PFSK-1 (cell line): ENCODE data around the gene APP.

Source experiments
- FOXP2 ChIP-seq: optimal IDR thresholded peaks from 2 replicates; pipeline ENCODE3; 2011; ENCODE audit warnings: borderline replicate concordance, control low read depth, inconsistent platforms; ENCODE audit not compliant: insufficient read depth; ENCODE audit errors: extremely low read length, extremely low read depth
- POLR2AphosphoS5 ChIP-seq: IDR thresholded peaks from 2 replicates; pipeline ENCODE4 v1.6.1; 2012; ENCODE audit warnings: low read depth, mild to moderate bottlenecking, control low read depth, low read length, moderate library complexity
- SIN3A ChIP-seq: IDR thresholded peaks from 2 replicates; pipeline ENCODE4 v1.6.1; 2012; ENCODE audit warnings: mild to moderate bottlenecking, low read length, moderate library complexity, borderline replicate concordance; ENCODE audit not compliant: insufficient read depth
- TAF1 ChIP-seq: IDR thresholded peaks from 2 replicates; pipeline ENCODE4 v1.6.1; 2012; ENCODE audit warnings: low read length, control low read depth, borderline replicate concordance; ENCODE audit not compliant: insufficient read depth
- TF ChIP-seq, protein P1 (sequence below), 2 experiments: IDR thresholded peaks; 2 replicates each; pipeline versions ENCODE4 v1.6.1 to v1.8.0; 2011 to 2012; ENCODE audit warnings: low read depth in 2 of 2, low read length in 2 of 2, control low read depth in 1 of 2, inconsistent platforms in 1 of 2, mild to moderate bottlenecking in 1 of 2, moderate library complexity in 1 of 2; ENCODE audit not compliant: insufficient read depth in 1 of 2

Gene APP

DNA sequence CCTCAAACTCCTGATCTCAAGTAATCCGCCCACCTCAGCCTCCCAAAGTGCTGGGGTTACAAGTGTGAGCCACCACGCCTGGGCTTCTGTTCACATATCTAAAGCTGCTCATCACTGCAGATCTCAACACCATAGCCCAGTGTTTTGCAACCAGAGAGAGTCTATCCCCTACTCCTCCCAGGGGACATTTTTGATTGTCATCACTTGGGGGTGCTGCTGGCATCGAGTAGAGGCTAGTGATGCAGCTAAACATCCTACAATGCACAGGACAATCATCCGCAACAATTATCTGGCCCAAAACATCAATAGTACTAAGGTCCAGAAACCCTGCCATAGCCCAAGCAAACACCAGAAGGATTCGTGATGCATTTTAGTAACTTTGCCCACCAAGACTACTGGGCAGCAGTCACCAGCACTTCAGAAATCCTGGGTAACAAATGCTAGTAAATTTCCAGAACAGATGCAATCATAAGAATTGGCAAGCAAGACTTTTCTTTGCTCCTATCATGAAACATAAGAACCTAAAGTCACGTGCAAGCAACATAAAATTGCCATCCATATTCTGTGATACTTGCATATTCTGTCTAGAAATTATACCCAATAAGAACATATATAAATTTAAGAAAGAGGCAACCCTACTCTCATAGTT, 159.2 kb downstream of the APP start:
- no peak for TF ChIP-seq FOXP2
- TF ChIP-seq, protein P1, sequence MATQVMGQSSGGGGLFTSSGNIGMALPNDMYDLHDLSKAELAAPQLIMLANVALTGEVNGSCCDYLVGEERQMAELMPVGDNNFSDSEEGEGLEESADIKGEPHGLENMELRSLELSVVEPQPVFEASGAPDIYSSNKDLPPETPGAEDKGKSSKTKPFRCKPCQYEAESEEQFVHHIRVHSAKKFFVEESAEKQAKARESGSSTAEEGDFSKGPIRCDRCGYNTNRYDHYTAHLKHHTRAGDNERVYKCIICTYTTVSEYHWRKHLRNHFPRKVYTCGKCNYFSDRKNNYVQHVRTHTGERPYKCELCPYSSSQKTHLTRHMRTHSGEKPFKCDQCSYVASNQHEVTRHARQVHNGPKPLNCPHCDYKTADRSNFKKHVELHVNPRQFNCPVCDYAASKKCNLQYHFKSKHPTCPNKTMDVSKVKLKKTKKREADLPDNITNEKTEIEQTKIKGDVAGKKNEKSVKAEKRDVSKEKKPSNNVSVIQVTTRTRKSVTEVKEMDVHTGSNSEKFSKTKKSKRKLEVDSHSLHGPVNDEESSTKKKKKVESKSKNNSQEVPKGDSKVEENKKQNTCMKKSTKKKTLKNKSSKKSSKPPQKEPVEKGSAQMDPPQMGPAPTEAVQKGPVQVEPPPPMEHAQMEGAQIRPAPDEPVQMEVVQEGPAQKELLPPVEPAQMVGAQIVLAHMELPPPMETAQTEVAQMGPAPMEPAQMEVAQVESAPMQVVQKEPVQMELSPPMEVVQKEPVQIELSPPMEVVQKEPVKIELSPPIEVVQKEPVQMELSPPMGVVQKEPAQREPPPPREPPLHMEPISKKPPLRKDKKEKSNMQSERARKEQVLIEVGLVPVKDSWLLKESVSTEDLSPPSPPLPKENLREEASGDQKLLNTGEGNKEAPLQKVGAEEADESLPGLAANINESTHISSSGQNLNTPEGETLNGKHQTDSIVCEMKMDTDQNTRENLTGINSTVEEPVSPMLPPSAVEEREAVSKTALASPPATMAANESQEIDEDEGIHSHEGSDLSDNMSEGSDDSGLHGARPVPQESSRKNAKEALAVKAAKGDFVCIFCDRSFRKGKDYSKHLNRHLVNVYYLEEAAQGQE (IDR thresholded peaks at IDR 0.05; ENCODE audit: insufficient read depth in 1 of 2, low read depth in 2 of 2, low read length in 2 of 2), result no peak
- no peak for TF ChIP-seq POLR2AphosphoS5
- no peak for TF ChIP-seq TAF1

DNA sequence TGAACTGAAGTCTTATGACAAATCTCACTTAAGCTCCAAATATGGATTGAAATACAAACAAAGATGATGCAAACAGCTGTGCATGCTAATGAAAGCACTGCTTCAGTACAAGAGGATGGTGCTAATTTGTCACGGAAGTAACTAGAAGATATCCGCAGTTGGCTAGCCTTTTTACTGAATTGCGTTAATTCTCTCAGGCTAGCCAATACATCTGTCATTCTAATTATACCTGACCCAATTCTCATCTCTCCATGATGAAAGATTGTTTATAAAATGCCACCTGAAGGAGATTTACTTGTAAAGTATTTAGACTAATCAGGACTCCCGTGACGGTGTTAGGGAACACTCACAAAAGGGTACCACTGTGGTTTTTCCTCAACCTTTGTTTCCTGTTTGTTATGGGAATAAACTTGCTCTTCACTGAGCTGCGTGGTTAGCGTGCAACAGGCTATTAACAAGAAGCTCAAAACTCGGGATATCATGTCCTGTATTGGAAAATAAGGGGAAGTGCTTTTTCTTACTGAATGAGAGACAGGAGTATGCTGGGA, 162.5 kb downstream of the APP start:
- TF ChIP-seq FOXP2 (no peak), TAF1 (no peak), SIN3A (no peak), POLR2AphosphoS5 (no peak)
- TF ChIP-seq, protein P1 (IDR thresholded peaks at IDR 0.05; ENCODE audit: insufficient read depth in 1 of 2, low read depth in 2 of 2, low read length in 2 of 2), result no peak

DNA sequence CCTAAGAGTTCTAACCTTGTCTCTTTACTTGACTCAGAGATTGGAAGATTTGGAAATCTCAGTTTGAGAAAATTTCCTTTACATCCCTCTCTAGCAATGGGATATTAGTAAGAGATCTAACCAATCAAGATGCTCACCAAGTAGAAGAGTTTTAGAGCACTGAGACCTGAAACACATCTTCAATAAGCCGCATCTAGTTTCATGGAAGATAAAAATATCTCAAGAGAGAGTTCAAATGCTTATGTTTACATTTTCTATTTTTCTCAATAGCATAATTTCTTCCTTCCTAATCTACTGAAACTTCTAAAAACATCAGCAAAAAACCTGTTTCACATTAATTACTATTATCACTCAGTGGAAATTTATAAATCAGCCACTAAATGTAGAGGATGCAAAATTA, 165.1 kb downstream of the APP start:
- TF ChIP-seq POLR2AphosphoS5, result no peak
- TF ChIP-seq TAF1, result no peak
- TF ChIP-seq SIN3A, result no peak

DNA sequence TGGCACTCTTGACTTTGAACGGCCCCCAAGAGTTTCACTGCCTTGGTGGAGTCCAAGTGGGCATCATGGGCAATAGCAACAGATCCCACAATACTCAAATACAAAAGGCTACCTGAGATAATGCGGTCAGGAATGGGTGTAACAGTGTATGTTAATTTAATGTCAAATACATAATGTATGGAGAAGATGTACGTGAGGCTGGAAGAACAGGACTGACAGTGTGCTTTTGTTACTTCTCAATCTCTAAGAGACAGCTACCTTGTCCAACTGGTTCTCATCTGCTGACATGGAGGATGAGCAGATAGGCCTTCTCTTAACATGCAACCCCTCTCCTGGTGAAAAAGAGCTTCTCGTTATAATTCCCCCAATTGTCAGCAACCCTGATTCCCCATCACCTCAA, 167.2 kb downstream of the APP start:
- TF ChIP-seq POLR2AphosphoS5 (no peak), SIN3A (no peak), TAF1 (no peak), FOXP2 (no peak)
- TF ChIP-seq, protein P1 (IDR thresholded peaks at IDR 0.05; ENCODE audit: insufficient read depth in 1 of 2, low read depth in 2 of 2, low read length in 2 of 2), result no peak

DNA sequence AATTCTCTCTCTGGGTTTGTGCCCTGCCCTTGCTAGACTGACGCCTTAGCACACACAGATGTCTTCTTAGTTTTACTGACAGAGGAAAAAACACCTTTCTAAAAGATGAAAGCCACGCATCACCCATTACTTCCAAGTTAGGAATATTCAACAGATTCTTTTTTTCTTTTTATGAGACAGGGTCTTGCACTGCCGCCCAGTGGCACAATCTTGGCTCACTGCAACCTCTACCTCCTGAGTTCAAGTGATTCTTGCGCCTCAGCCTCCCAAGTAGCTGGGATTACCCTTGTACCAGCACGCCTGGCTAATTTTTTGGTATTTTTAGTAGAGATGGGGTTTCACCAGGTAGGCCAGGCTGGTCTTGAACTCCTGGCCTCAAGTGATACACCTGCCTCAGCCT, 169.2 kb downstream of the APP start:
- TF ChIP-seq TAF1 (no peak), FOXP2 (no peak), POLR2AphosphoS5 (no peak), SIN3A (no peak)
- TF ChIP-seq, protein P1 (IDR thresholded peaks at IDR 0.05; ENCODE audit: insufficient read depth in 1 of 2, low read depth in 2 of 2, low read length in 2 of 2), result no peak
